ENCODE data around the gene MORC1.

MORC1 gene

DNA sequence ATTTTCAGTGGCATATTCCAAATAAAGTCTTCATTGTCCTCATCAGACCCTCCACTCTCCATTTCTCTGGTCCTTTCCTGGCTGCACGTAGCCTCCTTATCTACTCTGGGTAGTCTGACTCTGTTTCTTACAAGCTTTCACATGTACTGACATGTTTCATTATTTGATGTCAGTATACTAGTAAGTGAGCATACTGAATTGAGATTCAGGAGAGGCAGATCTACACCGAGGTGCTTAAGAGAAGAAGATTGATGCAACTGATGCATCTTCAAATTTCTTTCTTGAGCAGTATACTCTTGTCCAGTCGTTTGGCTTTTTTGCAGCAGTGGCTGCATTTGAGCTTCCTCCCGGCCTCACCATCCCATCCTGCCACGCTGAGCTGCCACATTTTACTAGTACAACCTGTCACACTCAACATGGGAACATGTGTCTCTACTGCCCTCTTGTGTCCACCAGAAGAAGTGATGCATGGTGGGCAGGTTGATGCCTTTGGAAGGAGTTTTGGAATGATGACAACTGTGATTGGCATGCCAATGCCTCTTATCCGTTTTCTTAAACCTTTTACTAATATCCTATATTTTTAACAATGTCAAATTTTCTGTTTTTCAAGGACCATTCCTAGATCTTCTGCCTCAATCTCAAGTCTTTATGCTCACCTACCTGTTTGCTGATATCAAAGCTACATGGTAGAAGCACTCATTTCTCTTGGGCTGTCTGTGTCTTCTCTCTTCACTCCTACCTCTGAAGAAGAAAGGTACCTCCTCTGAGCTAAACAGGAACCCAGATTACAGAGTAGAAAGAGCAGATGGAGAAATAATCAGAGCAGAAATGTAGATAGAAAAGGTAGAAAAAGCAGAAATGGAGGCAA, 202.9 kb downstream of the MORC1 start:
- Histone ChIP-seq H3K4me1 (ENCODE audit: insufficient read depth, low read length) (no peaks in the 10 kb centered on the region), H3K9ac (ENCODE audit: low read depth, low read length) (no peak overlapping the region), H3K36me3 (ENCODE audit: insufficient read depth, low read depth, low read length) (no peaks in the 10 kb centered on the region), H3K4me3 (ENCODE audit: low read length) (no peak overlapping the region), H3K9me3 (ENCODE audit: insufficient read depth, low read depth, low read length) (no peaks in the 10 kb centered on the region), H3K27me3 (ENCODE audit: insufficient read depth, low read length) (no peaks in the 10 kb centered on the region), H3K27ac (ENCODE audit: low read length) (no peak overlapping the region)

DNA sequence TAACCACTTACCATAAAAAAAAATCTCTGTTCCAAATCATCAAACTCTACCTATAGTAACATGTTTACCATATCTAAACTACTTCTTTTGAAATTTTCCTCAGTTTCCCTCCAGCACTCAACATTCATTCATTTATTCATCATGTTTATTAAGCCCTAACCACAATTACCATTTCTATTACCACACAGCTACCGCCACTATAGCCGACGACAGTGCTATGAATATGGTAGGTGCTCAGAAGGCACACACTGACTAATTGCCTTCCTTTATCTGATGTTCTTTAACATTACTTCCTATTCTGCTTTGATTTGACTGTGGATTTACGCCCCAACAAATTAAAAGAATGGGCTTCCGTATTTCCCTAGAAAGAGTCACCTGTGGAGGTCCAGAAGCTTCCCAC, 208.1 kb downstream of the MORC1 start:
- H3K4me3 ChIP-seq (ENCODE audit: low read length) = no peak overlapping the region
- H3K27ac ChIP-seq (ENCODE audit: low read length) = no peak overlapping the region
- no peak overlapping the region for H3K9ac ChIP-seq (ENCODE audit: low read depth, low read length)
- no peaks in the 10 kb centered on the region for H3K36me3 ChIP-seq (ENCODE audit: insufficient read depth, low read depth, low read length)
- no peaks in the 10 kb centered on the region for H3K9me3 ChIP-seq (ENCODE audit: insufficient read depth, low read depth, low read length)
- H3K27me3 ChIP-seq (ENCODE audit: insufficient read depth, low read length) = no peaks in the 10 kb centered on the region
- H3K4me1 ChIP-seq (ENCODE audit: insufficient read depth, low read length) = no peaks in the 10 kb centered on the region
